GM21723 (cell line): ENCODE measurements around the gene KDM2A.

Experiments used
- ATAC-seq: cut with Tn5 transposase; IDR thresholded peaks from one replicate; pipeline ENCODE4 v1.9.1; 2021; ENCODE audit warnings: mild to moderate bottlenecking, moderate library complexity; ENCODE audit not compliant: unreplicated experiment

KDM2A gene

GRCh38 chr11:67271205-67271540 is 152.1 kb downstream of the KDM2A start:
- no peak for ATAC-seq

GRCh38 chr11:67271541-67272284 is 152.7 kb downstream of the KDM2A start:
- ATAC-seq = no peak

GRCh38 chr11:67272327-67273259 is 153.5 kb downstream of the KDM2A start:
- ATAC-seq = no peak

- ATAC-seq = no peak
Observed at GRCh38 chr11:67273260-67273990, 154.4 kb downstream of the KDM2A start.

GRCh38 chr11:67274768-67275605 is 155.9 kb downstream of the KDM2A start:
- no peak for ATAC-seq

- no peak for ATAC-seq
Observed at GRCh38 chr11:67275606-67276409, 156.7 kb downstream of the KDM2A start.

GRCh38 chr11:67276781-67277230 is 157.7 kb downstream of the KDM2A start:
- ATAC-seq = peak; percentile 18

GRCh38 chr11:67277231-67277961 is 158.3 kb downstream of the KDM2A start:
- peak; percentile 73 for ATAC-seq

GRCh38 chr11:67278135-67278938 is 159.3 kb downstream of the KDM2A start:
- ATAC-seq = no peak

- ATAC-seq = no peak
Observed at GRCh38 chr11:67278939-67279588, 160.0 kb downstream of the KDM2A start.

GRCh38 chr11:67279589-67280340 is 160.7 kb downstream of the KDM2A start:
- ATAC-seq = no peak

- ATAC-seq = no peak
Observed at GRCh38 chr11:67280341-67280787, 161.3 kb downstream of the KDM2A start.

- ATAC-seq = no peak
Observed at GRCh38 chr11:67280788-67281551, 161.9 kb downstream of the KDM2A start.

GRCh38 chr11:67281552-67282150 is 162.6 kb downstream of the KDM2A start:
- ATAC-seq = no peak

GRCh38 chr11:67282155-67282875 is 163.3 kb downstream of the KDM2A start:
- no peak for ATAC-seq
